ENCODE measurements around the gene COLQ.

DNA sequence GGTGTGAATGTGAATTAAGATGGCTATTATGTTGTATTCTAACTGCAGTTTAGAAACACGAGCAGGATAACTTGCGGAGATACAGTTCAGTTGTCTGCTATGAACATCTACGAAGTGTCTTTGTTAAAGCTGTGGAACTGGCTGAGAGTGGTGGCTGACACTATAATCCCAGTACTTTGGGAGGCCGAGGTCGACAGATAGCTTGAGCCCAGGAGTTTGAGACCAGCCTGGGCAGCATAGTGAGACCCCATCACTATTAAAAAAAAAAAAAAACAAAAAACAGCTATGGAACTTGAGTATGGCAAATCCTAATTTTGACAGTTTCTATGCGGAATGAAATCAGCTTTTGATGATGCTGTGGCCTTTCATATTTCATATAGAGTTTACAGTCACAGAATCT is 92.4 kb downstream of the COLQ start:
- TF ChIP-seq, protein P1, sequence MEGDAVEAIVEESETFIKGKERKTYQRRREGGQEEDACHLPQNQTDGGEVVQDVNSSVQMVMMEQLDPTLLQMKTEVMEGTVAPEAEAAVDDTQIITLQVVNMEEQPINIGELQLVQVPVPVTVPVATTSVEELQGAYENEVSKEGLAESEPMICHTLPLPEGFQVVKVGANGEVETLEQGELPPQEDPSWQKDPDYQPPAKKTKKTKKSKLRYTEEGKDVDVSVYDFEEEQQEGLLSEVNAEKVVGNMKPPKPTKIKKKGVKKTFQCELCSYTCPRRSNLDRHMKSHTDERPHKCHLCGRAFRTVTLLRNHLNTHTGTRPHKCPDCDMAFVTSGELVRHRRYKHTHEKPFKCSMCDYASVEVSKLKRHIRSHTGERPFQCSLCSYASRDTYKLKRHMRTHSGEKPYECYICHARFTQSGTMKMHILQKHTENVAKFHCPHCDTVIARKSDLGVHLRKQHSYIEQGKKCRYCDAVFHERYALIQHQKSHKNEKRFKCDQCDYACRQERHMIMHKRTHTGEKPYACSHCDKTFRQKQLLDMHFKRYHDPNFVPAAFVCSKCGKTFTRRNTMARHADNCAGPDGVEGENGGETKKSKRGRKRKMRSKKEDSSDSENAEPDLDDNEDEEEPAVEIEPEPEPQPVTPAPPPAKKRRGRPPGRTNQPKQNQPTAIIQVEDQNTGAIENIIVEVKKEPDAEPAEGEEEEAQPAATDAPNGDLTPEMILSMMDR (IDR thresholded peaks at IDR 0.05), result no peak
- no peak for TF ChIP-seq POLR2A (IDR thresholded peaks at IDR 0.05)

Measured in lower leg skin (tissue), 3 donors.